ENCODE results near the gene TOP1. TPM values are rescaled to one million over a fixed set of nuclear protein-coding genes. Genes with fewer than 3 reads are reported as not detected.
"Not testable (repeated sequence)": the region's sequence is repeated elsewhere in the genome, so short reads cannot be mapped to it uniquely, and the experiment has no call there.

The TOP1 gene
- total and polyA plus RNA-seq, 9 of the 15 experiments (the other 6 are each of a cell fraction or from before 2014, with no cell fraction given), result 26.4 to 127 (median 39.6) TPM

- FAIRE-seq; H4K20me1 ChIP-seq (replicated peaks; ENCODE audit: control insufficient read depth, insufficient read depth, low read length); DNase-seq (ENCODE audit: extremely low read depth in 1 of 4, low spot score in 3 of 4); H3K4me2 ChIP-seq (ENCODE audit: insufficient read depth, low read length); intact Hi-C loops (cut with micrococcal nuclease); H3K27me3 ChIP-seq (ENCODE audit: control insufficient read depth in 2 of 2, insufficient read depth in 2 of 2, low read length in 2 of 2); H3K9me3 ChIP-seq (replicated peaks; ENCODE audit: control insufficient read depth, insufficient read depth, low read depth, low read length); BruUV-seq (replicated peaks); H3K9ac ChIP-seq (ENCODE audit: insufficient read depth in 1 of 2, low read depth in 2 of 2, low read length in 2 of 2); H3K27ac ChIP-seq (ENCODE audit: extremely low read depth, low read depth, low read length); H3K4me1 ChIP-seq (replicated peaks in 1 of 2; ENCODE audit: control insufficient read depth in 2 of 2, insufficient read depth in 2 of 2, low read length in 2 of 2); H3K79me2 ChIP-seq (ENCODE audit: control insufficient read depth, insufficient read depth, low read length); H3K9me1 ChIP-seq (ENCODE audit: control insufficient read depth, insufficient read depth, low read length); ATAC-seq; H3K4me3 ChIP-seq; in situ Hi-C loops (cut with MboI); H2AFZ ChIP-seq (ENCODE audit: low read depth, low read length); CTCF ChIA-PET (ENCODE audit: low intra/inter-chr PET ratio): not testable (repeated sequence)
- TF ChIP-seq NFIC (IDR thresholded peaks at IDR 0.05), result peak; percentile 69
- POLR2A ChIA-PET, result interaction anchor here (1.0 kb wide), 1 partner anchor 137 kb away, joined by 3 read pairs; no protein-coding TSS in a partner anchor
- WGBS (ENCODE audit: insufficient coverage, low coverage, missing lambda C conversion rate), result no CpG with 5 or more reads among the region's 3 CpGs
- H3K36me3 ChIP-seq (ENCODE audit: control insufficient read depth, insufficient read depth, low read length), result peaks cover 27% of the 10 kb centered on the region; the same call in 2 of the 3 replicates
These were observed 99.7 kb downstream of the TOP1 start for GRCh38 chr20:41128317-41128716.

DNA sequence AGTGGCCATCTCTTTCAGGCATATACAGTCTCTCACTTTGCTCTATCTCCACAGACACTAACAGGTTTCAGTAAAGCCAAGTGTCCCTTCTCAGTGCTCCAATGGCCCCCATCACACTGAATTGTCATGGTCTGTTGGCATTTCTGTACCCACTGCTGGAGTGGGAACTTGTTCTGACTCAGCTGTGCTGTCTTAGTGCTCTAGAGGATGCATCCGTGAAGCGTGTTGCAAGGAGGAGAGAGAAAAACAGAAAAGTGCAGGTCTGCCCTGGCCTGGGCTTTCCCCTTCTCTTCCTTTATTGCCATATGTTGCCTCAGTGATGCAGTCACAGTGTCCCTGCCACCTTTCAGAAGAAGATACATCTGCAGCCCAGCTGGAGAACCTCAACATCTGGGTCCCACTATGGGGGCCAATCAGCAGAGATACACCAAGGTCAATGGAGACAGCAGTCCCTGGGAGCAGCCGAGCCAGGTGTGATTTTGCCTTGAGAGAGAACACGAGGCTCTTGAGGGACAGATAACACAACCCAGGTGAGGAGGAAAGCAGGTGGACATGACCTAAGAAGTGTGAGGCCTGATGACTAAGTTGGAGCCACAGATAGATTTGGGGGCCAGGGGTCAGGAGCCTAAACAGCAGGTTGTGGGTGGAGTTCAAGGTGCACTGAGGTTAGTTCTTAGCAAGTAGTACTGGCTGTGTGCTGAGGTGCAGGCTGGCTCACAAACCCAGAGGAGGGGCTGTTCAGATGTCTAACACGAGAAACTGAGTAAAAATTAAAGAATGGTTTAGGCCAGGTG, 103.2 kb downstream of the TOP1 start:
- Histone ChIP-seq H3K4me1 (replicated peaks in 1 of 2; ENCODE audit: control insufficient read depth in 2 of 2, insufficient read depth in 2 of 2, low read length in 2 of 2) (peaks cover 10 to 16% of the 10 kb centered on the region in 2 experiments; a peak in 4 of 5 replicates), H3K9me3 (replicated peaks; ENCODE audit: control insufficient read depth, insufficient read depth, low read depth, low read length) (no peaks in the 10 kb centered on the region), H3K9ac (ENCODE audit: insufficient read depth in 1 of 2, low read depth in 2 of 2, low read length in 2 of 2) (no peak overlapping the region), H2AFZ (ENCODE audit: low read depth, low read length) (no peak overlapping the region), H3K27ac (ENCODE audit: extremely low read depth, low read depth, low read length) (no peak overlapping the region), H3K4me2 (ENCODE audit: insufficient read depth, low read length) (no peak overlapping the region), H3K4me3 (no peak overlapping the region), H3K36me3 (ENCODE audit: control insufficient read depth, insufficient read depth, low read length) (no peaks in the 10 kb centered on the region; the same call in 2 of the 3 replicates), H3K79me2 (ENCODE audit: control insufficient read depth, insufficient read depth, low read length) (no peaks in the 10 kb centered on the region), H3K27me3 (ENCODE audit: control insufficient read depth in 2 of 2, insufficient read depth in 2 of 2, low read length in 2 of 2) (no peaks in the 10 kb centered on the region), H4K20me1 (replicated peaks; ENCODE audit: control insufficient read depth, insufficient read depth, low read length) (no peaks in the 10 kb centered on the region), H3K9me1 (ENCODE audit: control insufficient read depth, insufficient read depth, low read length) (no peaks in the 10 kb centered on the region)
- ChIA-PET CTCF (ENCODE audit: low intra/inter-chr PET ratio) (no interaction called here), POLR2A (no interaction called here)
- DNase-seq (ENCODE audit: extremely low read depth in 1 of 4, low spot score in 3 of 4), result no peak
- in situ Hi-C loops (cut with MboI) (no loop called here), intact Hi-C loops (cut with micrococcal nuclease) (no loop called here)
- FAIRE-seq, result no peak
- 0 out of 2 replicates have a peak, but pooled peaks have one; percentile 6 for TF ChIP-seq CBFA2T3 (IDR thresholded peaks at IDR 0.05)
- TF ChIP-seq EP400 (IDR thresholded peaks at IDR 0.05), result no peak
- 0 out of 2 replicates have a peak, but pooled peaks have one; percentile 11 for TF ChIP-seq CBFA2T2 (conservative IDR thresholded peaks at IDR 0.05)
- 38% methylated on average over 5 of the region's 5 CpGs for WGBS (ENCODE audit: insufficient coverage, low coverage, missing lambda C conversion rate)
- BruUV-seq (replicated peaks), result no TSS peak
- ATAC-seq, result no peak
